Dendritic cell treated with granulocyte-macrophage colony-stimulating factor and Interleukin-4, amounts not matched to agents 40 ng/mL and 50 ng/mL, for 4 days (primary cell): ENCODE data around the gene SNX30.

Experiments
- H3K27ac Mint-ChIP-seq: one replicate; pipeline ENCODE4 v1.8.0; 2022; ENCODE audit warnings: mild to moderate bottlenecking, mixed read lengths
- H3K27me3 Mint-ChIP-seq: one replicate; pipeline ENCODE4 v1.8.0; 2022; ENCODE audit warnings: mild to moderate bottlenecking, mixed read lengths
- H3K36me3 Mint-ChIP-seq: one replicate; pipeline ENCODE4 v1.8.0; 2022; ENCODE audit warnings: low read depth, mixed read lengths
- H3K4me1 Mint-ChIP-seq: one replicate; pipeline ENCODE4 v1.8.0; 2022; ENCODE audit warnings: low read depth, mixed read lengths
- H3K4me3 Mint-ChIP-seq: one replicate; pipeline ENCODE4 v1.8.0; 2022; ENCODE audit warnings: mild to moderate bottlenecking, moderate library complexity, mixed read lengths
- H3K9me3 Mint-ChIP-seq: one replicate; pipeline ENCODE4 v1.8.0; 2022; ENCODE audit warnings: mixed read lengths
- intact Hi-C: fragments of 100-400 bp; cut with micrococcal nuclease; formaldehyde crosslinking; loops from one replicate; pipeline ENCODE4 v1.15.0; 2022

Gene SNX30

GRCh38 chr9:112728401-112728800 is 22.2 kb upstream of the SNX30 start:
- Mint-ChIP-seq H3K9me3 (no peaks in the 10 kb centered on the region), H3K4me1 (peaks cover 27% of the 10 kb centered on the region), H3K4me3 (no peak overlapping the region), H3K27ac (no peak overlapping the region), H3K36me3 (no peaks in the 10 kb centered on the region), H3K27me3 (no peaks in the 10 kb centered on the region)
- intact Hi-C loops = no loop called here

GRCh38 chr9:112731971-112732370 is 18.6 kb upstream of the SNX30 start:
- no peaks in the 10 kb centered on the region for H3K9me3 Mint-ChIP-seq
- no peaks in the 10 kb centered on the region for H3K36me3 Mint-ChIP-seq
- peaks cover 10% of the 10 kb centered on the region for H3K4me1 Mint-ChIP-seq
- no peak overlapping the region for H3K4me3 Mint-ChIP-seq
- no peak overlapping the region for H3K27ac Mint-ChIP-seq
- intact Hi-C loops = no loop called here
- no peaks in the 10 kb centered on the region for H3K27me3 Mint-ChIP-seq

- Mint-ChIP-seq H3K4me1 (no peaks in the 10 kb centered on the region), H3K36me3 (no peaks in the 10 kb centered on the region), H3K4me3 (no peak overlapping the region), H3K9me3 (no peaks in the 10 kb centered on the region), H3K27ac (no peak overlapping the region), H3K27me3 (no peaks in the 10 kb centered on the region)
- intact Hi-C loops = no loop called here
Observed at GRCh38 chr9:112734892-112735291, 15.7 kb upstream of the SNX30 start.

GRCh38 chr9:112743216-112743836 is 7.2 kb upstream of the SNX30 start:
- H3K27ac Mint-ChIP-seq = no peak overlapping the region

GRCh38 chr9:112744177-112744576 is 6.4 kb upstream of the SNX30 start:
- intact Hi-C loops = no loop called here
- no peaks in the 10 kb centered on the region for H3K36me3 Mint-ChIP-seq
- no peaks in the 10 kb centered on the region for H3K27me3 Mint-ChIP-seq
- peaks cover 21% of the 10 kb centered on the region for H3K4me1 Mint-ChIP-seq
- no peak overlapping the region for H3K27ac Mint-ChIP-seq
- H3K4me3 Mint-ChIP-seq = no peak overlapping the region
- H3K9me3 Mint-ChIP-seq = no peaks in the 10 kb centered on the region

More at GRCh38 chr9:112743216-112743836, 7.2 kb upstream of the SNX30 start:
- Mint-ChIP-seq H3K4me1 (peaks cover 21% of the 10 kb centered on the region), H3K36me3 (no peaks in the 10 kb centered on the region), H3K4me3 (no peak overlapping the region), H3K27me3 (no peaks in the 10 kb centered on the region), H3K9me3 (no peaks in the 10 kb centered on the region)
- intact Hi-C loops = no loop called here

- intact Hi-C loops = no loop called here
- no peak overlapping the region for H3K4me3 Mint-ChIP-seq
- H3K4me1 Mint-ChIP-seq = peaks cover 34% of the 10 kb centered on the region
- H3K36me3 Mint-ChIP-seq = peaks cover 12% of the 10 kb centered on the region
- H3K27me3 Mint-ChIP-seq = no peaks in the 10 kb centered on the region
- H3K27ac Mint-ChIP-seq = no peak overlapping the region
- no peaks in the 10 kb centered on the region for H3K9me3 Mint-ChIP-seq
Observed at GRCh38 chr9:112747094-112747493, 3.5 kb upstream of the SNX30 start.

- Mint-ChIP-seq H3K36me3 (peaks cover 16% of the 10 kb centered on the region), H3K4me3 (peak overlapping the region; percentile 90), H3K4me1 (peaks cover 58% of the 10 kb centered on the region), H3K27ac (peak overlapping the region; percentile 98), H3K9me3 (no peaks in the 10 kb centered on the region), H3K27me3 (no peaks in the 10 kb centered on the region)
- intact Hi-C loops = loop anchor here (1.0 to 10.0 kb wide), 4 partner anchors 24 to 114 kb away; partner anchors contain the start of gene INIP
Observed at GRCh38 chr9:112750764-112751055, 150 bp downstream of the SNX30 start.

- Mint-ChIP-seq H3K4me1 (peaks cover 63% of the 10 kb centered on the region), H3K36me3 (peaks cover 16% of the 10 kb centered on the region), H3K27me3 (no peaks in the 10 kb centered on the region), H3K4me3 (peak overlapping the region; percentile 90), H3K27ac (peak overlapping the region; percentile 98), H3K9me3 (no peaks in the 10 kb centered on the region)
- intact Hi-C loops = loop anchor here (1.0 to 10.0 kb wide), 4 partner anchors 24 to 114 kb away; partner anchors contain the start of gene INIP
Observed at GRCh38 chr9:112751056-112751795, 666 bp downstream of the SNX30 start.

- Mint-ChIP-seq H3K9me3 (no peaks in the 10 kb centered on the region), H3K4me1 (peaks cover 66% of the 10 kb centered on the region), H3K4me3 (peak overlapping the region; percentile 90), H3K27ac (peak overlapping the region; percentile 98), H3K27me3 (no peaks in the 10 kb centered on the region), H3K36me3 (peaks cover 16% of the 10 kb centered on the region)
- intact Hi-C loops = loop anchor here (10.0 kb wide), 2 partner anchors 72 to 112 kb away; no protein-coding TSS in a partner anchor
Observed at GRCh38 chr9:112752334-112753125, 2.0 kb downstream of the SNX30 start.

GRCh38 chr9:112753725-112754124 is 3.2 kb downstream of the SNX30 start:
- H3K4me3 Mint-ChIP-seq = no peak overlapping the region
- intact Hi-C loops = loop anchor here (10.0 kb wide), 2 partner anchors 71 to 111 kb away; no protein-coding TSS in a partner anchor
- H3K36me3 Mint-ChIP-seq = peaks cover 28% of the 10 kb centered on the region
- H3K9me3 Mint-ChIP-seq = no peaks in the 10 kb centered on the region
- no peaks in the 10 kb centered on the region for H3K27me3 Mint-ChIP-seq
- H3K27ac Mint-ChIP-seq = peak overlapping the region; percentile 61
- H3K4me1 Mint-ChIP-seq = peaks cover 73% of the 10 kb centered on the region

- peak overlapping the region; percentile 70 for H3K4me3 Mint-ChIP-seq
- intact Hi-C loops = loop anchor here (10.0 kb wide), 2 partner anchors 70 to 110 kb away; no protein-coding TSS in a partner anchor
- no peaks in the 10 kb centered on the region for H3K9me3 Mint-ChIP-seq
- H3K27ac Mint-ChIP-seq = peak overlapping the region; percentile 84
- peaks cover 82% of the 10 kb centered on the region for H3K4me1 Mint-ChIP-seq
- no peaks in the 10 kb centered on the region for H3K27me3 Mint-ChIP-seq
- peaks cover 34% of the 10 kb centered on the region for H3K36me3 Mint-ChIP-seq
Observed at GRCh38 chr9:112754578-112754977, 4.0 kb downstream of the SNX30 start.

GRCh38 chr9:112755016-112755427 is 4.5 kb downstream of the SNX30 start:
- peak overlapping the region; percentile 84 for H3K27ac Mint-ChIP-seq
- peak overlapping the region; percentile 70 for H3K4me3 Mint-ChIP-seq
- intact Hi-C loops = loop anchor here (5.0 to 10.0 kb wide), 3 partner anchors 70 to 132 kb away; no protein-coding TSS in a partner anchor
- peaks cover 34% of the 10 kb centered on the region for H3K36me3 Mint-ChIP-seq
- H3K27me3 Mint-ChIP-seq = no peaks in the 10 kb centered on the region
- H3K4me1 Mint-ChIP-seq = peaks cover 85% of the 10 kb centered on the region
- no peaks in the 10 kb centered on the region for H3K9me3 Mint-ChIP-seq

- Mint-ChIP-seq H3K4me1 (peaks cover 87% of the 10 kb centered on the region), H3K27ac (peak overlapping the region; percentile 84), H3K27me3 (no peaks in the 10 kb centered on the region), H3K36me3 (peaks cover 29% of the 10 kb centered on the region), H3K9me3 (no peaks in the 10 kb centered on the region), H3K4me3 (no peak overlapping the region)
- intact Hi-C loops = loop anchor here (5.0 to 10.0 kb wide), 3 partner anchors 69 to 132 kb away; no protein-coding TSS in a partner anchor
Observed at GRCh38 chr9:112755675-112756074, 5.1 kb downstream of the SNX30 start.
